Motor neuron (in vitro differentiated cells): ENCODE measurements around the gene GLRB. TPM values are rescaled to one million over a fixed set of nuclear protein-coding genes. Genes with fewer than 3 reads are reported as not detected.
"Not testable (repeated sequence)": the region's sequence is repeated elsewhere in the genome, so short reads cannot be mapped to it uniquely, and the experiment has no call there.

Experiments used
- ATAC-seq, 8 experiments: fragments of 200-7000 bp; cut with Tn5 transposase; replicated peaks in 6 of 8; 2 replicates each; pipeline ENCODE4 v1.8.0; 2021; ENCODE audit warnings: mild to moderate bottlenecking in 8 of 8, moderate library complexity in 8 of 8
- H3K27ac ChIP-seq, 2 donors: fragments of 250-450 bp; sonication (Bioruptor Pico); 2 replicates each; pipeline ENCODE4 v1.9.0; 2021; ENCODE audit warnings: antibody characterized with exemption in 2 of 2, mild to moderate bottlenecking in 2 of 2, moderate library complexity in 1 of 2
- H3K4me1 ChIP-seq, 2 donors: fragments of 250-450 bp; sonication (Bioruptor Pico); replicated peaks in 1 of 2; 2 replicates each; pipeline ENCODE4 v1.6.1; 2021; ENCODE audit warnings: antibody characterized with exemption in 2 of 2, mild to moderate bottlenecking in 2 of 2, moderate library complexity in 1 of 2
- H3K4me3 ChIP-seq, 5 donors: fragments of 250-450 bp; sonication (Bioruptor Pico); 2 replicates each; pipeline ENCODE4 v1.9.0; 2021; ENCODE audit warnings: antibody characterized with exemption in 5 of 5, mild to moderate bottlenecking in 5 of 5, moderate library complexity in 4 of 5
- WGBS, 10 experiments: fragments of 450-650 bp; shearing (Covaris generic); methylation state at CpG; one replicate each; pipeline ENCODE4 v1.0.0; 2022; 5-methylcytosine and 5-hydroxymethylcytosine counted together
- in situ Hi-C, 9 experiments: fragments of 400-800 bp; cut with MboI; loops; one replicate each; pipeline ENCODE4 v1.15.0; 2021; ENCODE audit warnings: low sequenced_read_pairs in 9 of 9, low pct_unique_long_range_greater_than_20kb in 2 of 9; ENCODE audit not compliant: unreplicated experiment in 9 of 9
- total RNA-seq, 8 experiments: library from RNA; unstranded; fragments of 300-600 nt; gene quantifications; 2 replicates each; pipeline versions ENCODE4 v1.2.3 to v1.2.4, GENCODE V29; 2022

Gene GLRB
- total RNA-seq = 10 to 100 TPM in 2 of 8 experiments, 1 to 10 TPM in 4, under 1 TPM in 2; 0.25 to 17.5 (median 6.5) TPM

DNA sequence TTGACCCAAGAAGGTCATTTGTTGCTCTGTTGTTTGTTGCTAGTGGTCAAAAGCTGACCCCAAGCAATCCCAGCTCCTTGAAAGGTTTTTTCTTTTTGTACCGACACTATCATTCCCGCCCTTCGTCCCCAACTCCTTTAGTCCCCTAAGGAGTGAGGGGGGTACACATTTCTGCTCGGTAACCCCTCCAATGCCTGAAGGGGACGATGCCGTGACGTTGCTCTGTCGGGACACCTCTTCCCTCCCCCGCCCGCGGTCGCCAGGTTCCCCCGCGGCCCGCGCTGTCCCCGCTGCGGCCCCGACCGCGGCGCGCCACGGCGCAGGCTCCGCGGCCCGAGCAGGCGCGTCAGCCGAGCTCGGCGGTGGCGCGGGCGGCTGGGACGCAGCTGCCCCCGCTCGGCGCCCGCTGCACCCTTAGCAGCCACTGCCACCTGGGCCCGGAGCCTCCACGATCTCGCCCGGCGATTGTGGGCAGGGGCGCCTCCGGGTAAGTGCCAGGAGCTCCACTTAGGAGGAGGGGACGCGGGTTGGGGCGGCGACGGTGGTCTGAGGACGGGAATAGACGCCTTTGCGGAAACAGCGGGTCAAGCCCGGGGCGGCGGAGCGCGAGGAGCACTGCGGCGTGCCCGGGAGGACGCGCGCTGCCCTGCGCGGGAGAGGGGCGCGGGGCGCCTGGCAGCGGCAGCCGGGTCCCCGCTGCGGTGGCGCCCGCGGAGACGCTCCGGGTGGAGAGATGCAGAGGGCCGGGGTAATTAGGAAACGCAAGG is at the start of gene GLRB:
GLRB (plus strand) TSS at position 340 of the 767 bp plus-strand sequence. CDS start 1,875 bp downstream, outside the sequence.
- H3K27ac ChIP-seq = peak within 1 kb of the TSS; percentile 18 to 23
- 0 to 30% (median 6%) methylated on average over 1 to 9 of the region's 84 CpGs; no CpG with 5 or more reads in 4 of the 10 experiments for WGBS, 10 experiments
- H3K4me1 ChIP-seq = peaks cover 0 to 8% of the 10 kb centered on the region in 2 donors
- in situ Hi-C loops = no loop called here
- H3K4me3 ChIP-seq = peak within 1 kb of the TSS; percentile 63 to 79 (median 70)
- peak; percentile 75 to 97 (median 94) for ATAC-seq

DNA sequence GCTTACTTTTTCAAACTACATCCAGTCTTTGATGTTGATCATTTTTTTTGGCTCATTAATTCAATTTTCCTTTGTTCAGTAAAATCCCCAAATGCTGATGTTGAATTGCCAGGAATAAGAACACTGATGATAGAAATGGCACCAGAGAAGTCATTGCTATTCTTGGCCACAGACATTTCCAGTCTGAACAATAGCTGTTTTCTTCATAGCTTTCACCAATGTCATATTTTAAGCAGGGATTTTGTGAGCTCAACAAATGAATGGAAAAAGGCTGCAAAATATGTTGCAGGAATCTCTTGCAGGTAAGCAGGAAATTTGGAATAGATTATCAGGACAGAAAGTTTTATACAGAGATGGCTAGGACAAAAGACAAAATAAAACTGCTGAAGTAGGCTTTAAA is 40.5 kb upstream of the GLRB start:
- Histone ChIP-seq H3K4me3 (no peak overlapping the region), H3K27ac (no peak overlapping the region), H3K4me1 (no peaks in the 10 kb centered on the region)
- in situ Hi-C loops = no loop called here
- no peak for ATAC-seq

DNA sequence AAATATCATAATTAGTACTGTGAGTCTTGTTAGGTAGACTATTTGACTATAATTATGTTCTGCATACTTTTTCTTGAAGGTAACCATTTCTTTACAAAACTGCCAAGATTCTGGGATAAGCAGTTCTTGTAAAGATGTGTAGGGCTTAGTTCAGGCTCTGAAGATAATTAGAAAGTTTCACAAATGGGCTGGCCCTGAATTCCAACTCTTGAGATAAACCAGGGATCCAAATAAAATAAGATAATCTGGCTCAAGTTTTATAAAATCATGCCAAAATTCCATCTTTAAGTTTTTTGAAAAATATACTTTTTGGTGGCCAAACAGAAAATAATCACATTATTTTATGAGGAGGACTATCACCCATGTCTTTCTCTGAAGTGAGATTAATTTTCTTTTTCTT is 35.5 kb upstream of the GLRB start:
- Histone ChIP-seq H3K27ac (no peak overlapping the region), H3K4me1 (no peaks in the 10 kb centered on the region), H3K4me3 (no peak overlapping the region)
- in situ Hi-C loops = loop anchor here in 1 of 9 experiments (10.0 kb wide), 2 partner anchors 66 to 566 kb away; partner anchors contain the start of gene PDGFC
- no peak for ATAC-seq

DNA sequence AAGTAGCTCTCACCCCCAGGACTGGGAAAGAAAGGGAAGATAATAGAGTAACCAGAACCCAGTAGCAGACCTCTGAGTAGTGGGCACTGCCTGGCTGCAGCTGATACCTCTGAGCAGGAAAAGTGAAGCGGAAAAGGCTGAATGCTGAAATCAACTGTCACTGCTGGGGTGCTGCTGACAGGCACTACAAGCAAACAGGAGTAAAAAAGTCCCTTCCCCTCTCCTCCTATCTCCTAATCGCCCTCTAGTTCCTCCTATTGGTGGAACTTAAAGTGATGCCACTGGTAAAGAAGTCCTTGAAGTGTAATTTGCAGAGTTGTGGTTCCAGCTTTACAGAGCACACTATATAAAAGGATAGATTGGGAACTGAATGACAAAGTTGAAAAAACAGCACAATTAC is 32.8 kb upstream of the GLRB start:
- ATAC-seq = peak in 7 of 8 experiments; percentile 21 to 60 (median 28)
- H3K4me3 ChIP-seq = no peak overlapping the region
- 30 to 80% (median 44%) methylated on average over 1 to 2 of the region's 2 CpGs; no CpG with 5 or more reads in 4 of the 10 experiments for WGBS, 10 experiments
- H3K4me1 ChIP-seq = no peaks in the 10 kb centered on the region
- H3K27ac ChIP-seq = no peak overlapping the region
- in situ Hi-C loops = loop anchor here in 1 of 9 experiments (10.0 kb wide), 2 partner anchors 68 to 568 kb away; partner anchors contain the start of gene PDGFC

DNA sequence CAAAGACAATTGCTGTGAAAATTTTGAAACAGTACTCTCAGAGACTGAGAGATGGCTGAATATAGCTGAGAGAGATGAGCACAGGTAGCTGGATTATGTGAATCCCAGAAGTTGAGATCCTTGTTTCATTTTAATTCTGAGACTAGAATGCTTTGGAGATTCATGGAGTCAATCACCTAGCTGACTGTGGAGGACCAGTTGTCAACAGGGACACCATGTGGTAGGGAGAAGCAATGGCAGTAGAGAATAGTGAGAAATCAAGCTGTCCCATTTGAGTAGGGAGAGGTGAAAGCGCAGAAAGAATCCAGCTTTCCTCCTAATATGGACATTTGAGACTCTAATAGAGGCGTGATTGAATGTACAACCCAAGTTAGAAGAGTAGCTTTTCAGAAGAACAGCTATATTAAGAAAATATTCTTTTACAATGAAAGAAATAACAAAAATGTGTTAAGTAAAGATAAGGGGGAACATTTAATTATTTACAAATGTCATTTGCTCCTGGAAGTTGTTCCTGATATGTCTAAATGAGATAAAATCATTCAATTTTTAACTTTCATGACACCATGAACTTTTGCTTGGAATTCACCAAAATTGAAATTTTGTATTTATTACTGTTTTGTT is 30.3 kb upstream of the GLRB start:
- no peak overlapping the region for H3K27ac ChIP-seq
- no peak overlapping the region for H3K4me3 ChIP-seq
- in situ Hi-C loops = loop anchor here in 1 of 9 experiments (10.0 kb wide), 2 partner anchors 71 to 571 kb away; partner anchors contain the start of gene PDGFC
- ATAC-seq = peak in 6 of 8 experiments; percentile 42 to 94 (median 84)
- 0 to 73% (median 55%) methylated on average over 1 to 2 of the region's 2 CpGs; no CpG with 5 or more reads in 4 of the 10 experiments for WGBS, 10 experiments
- H3K4me1 ChIP-seq = no peaks in the 10 kb centered on the region

DNA sequence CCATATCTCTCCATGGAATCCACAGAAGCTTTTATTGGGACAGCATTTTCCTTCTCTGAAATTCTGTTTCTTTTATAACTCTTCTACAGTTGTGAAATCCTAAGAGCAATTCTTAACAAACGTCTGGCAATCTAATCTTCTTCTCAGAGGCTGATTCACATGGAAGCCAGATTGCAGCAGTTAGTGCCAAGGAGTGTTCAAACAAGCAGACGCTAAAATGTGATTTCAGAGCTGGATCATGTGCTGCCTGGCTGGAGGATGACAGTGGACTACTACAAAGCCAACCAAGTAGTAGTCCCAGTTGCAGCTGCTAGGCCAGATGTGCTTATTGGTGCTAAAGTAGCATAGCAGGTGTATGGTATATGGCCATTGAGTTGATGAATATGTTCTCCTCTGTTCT is 27.7 kb upstream of the GLRB start:
- H3K27ac ChIP-seq = no peak overlapping the region
- in situ Hi-C loops = loop anchor here in 1 of 9 experiments (10.0 kb wide), 2 partner anchors 73 to 573 kb away; partner anchors contain the start of gene PDGFC
- no peak overlapping the region for H3K4me3 ChIP-seq
- H3K4me1 ChIP-seq = peaks cover 0 to 3% of the 10 kb centered on the region in 2 donors
- WGBS, 10 experiments = 0 to 86% (median 65%) methylated on average over 1 to 2 of the region's 2 CpGs; no CpG with 5 or more reads in 4 of the 10 experiments
- peak in 1 of 8 experiments; percentile 29 for ATAC-seq

DNA sequence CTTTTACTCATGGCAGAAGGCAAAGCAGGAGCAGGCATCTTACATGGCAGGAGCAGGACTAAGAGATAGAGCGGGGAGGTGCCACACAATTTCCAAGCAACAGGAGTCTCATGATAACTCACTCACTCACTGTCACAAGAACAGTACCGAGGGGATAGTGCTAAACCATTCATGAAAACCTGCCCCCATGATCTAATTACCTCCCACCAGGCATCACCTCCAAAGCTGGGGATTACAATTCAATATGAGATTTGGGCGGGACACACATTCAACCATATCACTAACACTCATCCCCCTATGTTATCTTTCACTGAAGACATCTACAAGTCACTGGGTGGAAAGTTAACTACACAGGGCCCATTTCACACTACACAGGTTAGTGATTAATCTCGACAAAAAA is 25.4 kb upstream of the GLRB start:
- WGBS, 10 experiments = 29 to 100% (median 81%) methylated on average over 1 to 2 of the region's 4 CpGs; no CpG with 5 or more reads in 4 of the 10 experiments
- H3K4me1 ChIP-seq = peaks cover 0 to 3% of the 10 kb centered on the region in 2 donors
- no peak overlapping the region for H3K27ac ChIP-seq
- H3K4me3 ChIP-seq = no peak overlapping the region
- in situ Hi-C loops = no loop called here
- ATAC-seq = no peak

DNA sequence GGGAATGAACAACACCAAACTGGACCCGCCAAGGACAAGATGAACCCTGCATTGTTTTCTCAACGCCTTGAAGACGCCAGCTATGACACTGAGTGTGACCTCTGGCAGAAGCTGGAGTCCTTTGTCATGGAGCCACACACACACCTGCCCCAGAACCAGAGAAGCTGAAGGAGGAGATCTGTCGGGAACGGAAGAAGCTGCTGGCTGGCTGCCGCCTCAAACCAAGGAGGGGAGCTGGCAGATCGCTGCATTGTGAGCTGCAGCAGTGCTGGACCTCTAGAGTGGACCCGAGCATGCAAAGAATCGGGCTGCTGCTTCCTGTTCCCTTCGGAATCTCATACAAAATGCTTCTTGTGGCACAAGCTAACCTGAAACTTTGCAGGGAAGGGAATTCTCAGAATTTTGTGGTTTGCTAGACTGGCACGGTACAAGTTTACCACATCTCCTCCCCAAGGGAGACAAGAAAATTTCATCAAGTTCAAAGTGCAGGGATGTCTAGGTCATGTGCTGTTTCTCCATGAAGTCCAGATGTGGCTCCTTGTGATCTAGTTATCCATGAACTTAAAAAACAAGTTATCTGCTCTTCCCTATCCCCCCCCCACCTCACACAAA is 23.4 kb upstream of the GLRB start:
- peak overlapping the region in 1 of 2 donors; percentile 13 for H3K27ac ChIP-seq
- in situ Hi-C loops = no loop called here
- WGBS, 10 experiments = 79 to 100% (median 94%) methylated on average over 1 to 9 of the region's 11 CpGs; no CpG with 5 or more reads in 4 of the 10 experiments
- H3K4me3 ChIP-seq = no peak overlapping the region
- peaks cover 0 to 3% of the 10 kb centered on the region in 2 donors for H3K4me1 ChIP-seq
- ATAC-seq = no peak

DNA sequence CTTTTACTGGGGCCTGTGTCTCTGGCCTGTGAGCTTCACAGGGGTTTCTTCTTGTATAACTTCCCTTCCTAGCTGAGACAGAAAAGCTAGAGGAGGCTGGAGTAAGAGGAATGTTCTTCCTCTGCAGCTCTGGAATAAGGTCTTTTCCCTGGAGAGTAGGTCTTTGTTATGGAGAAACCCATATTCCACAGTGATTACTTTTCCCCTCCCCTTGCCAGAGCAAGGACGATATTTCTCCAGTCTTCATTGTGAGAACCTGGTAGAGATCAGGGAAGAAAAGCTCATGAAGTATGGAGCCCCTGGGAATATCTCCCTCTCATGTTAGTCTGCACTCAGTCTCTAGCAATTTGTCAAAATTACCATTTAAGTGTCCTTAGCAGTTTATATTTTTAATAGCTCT is 18.7 kb upstream of the GLRB start:
- peak in 3 of 8 experiments; percentile 63 to 74 (median 70) for ATAC-seq
- Histone ChIP-seq H3K4me3 (no peak overlapping the region), H3K4me1 (no peaks in the 10 kb centered on the region), H3K27ac (no peak overlapping the region)
- in situ Hi-C loops = no loop called here
- 0 to 43% (median 13%) methylated on average over 1 of the region's 1 CpG; no CpG with 5 or more reads in 4 of the 10 experiments for WGBS, 10 experiments

DNA sequence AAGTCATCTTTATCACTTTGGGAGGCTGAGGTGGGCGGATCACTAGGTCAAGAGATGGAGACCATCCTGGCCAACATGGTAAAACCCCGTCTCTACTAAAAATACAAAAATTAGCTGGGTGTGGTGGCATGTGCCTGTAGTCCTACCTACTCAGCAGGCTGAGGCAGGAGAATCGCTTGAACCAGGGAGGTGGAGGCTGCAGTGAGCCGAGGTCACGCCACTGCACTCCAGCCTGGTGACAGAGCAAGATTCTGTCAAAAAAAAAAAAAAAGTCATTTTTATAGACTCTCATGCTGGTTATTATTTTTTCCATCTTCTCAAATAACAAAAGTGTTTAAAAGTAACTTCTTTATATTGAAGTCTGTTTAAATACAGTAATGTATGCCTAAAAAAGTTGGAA is 17.1 kb upstream of the GLRB start:
- WGBS, 10 experiments = 40 to 91% (median 83%) methylated on average over 1 to 5 of the region's 5 CpGs; no CpG with 5 or more reads in 2 of the 10 experiments
- H3K27ac ChIP-seq, in situ Hi-C loops, ATAC-seq, H3K4me3 ChIP-seq, H3K4me1 ChIP-seq: not testable (repeated sequence)

DNA sequence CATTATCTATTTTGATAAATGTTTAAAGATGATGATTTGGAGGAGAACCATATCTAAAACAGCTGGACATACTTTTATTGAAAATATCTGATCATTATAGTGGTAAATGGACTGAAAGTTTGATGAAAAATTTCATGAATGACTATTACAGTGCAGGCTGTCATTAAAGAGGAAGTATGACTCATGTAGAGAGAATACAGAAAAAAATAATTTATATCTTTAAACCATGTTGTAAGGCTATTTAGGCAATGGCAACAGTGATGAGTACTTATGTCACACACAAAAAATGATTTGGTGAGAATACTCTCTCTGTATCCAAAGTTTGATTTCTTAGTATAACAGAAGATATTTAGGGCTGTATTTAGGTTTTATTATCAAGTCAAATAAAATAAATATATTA is 3.9 kb upstream of the GLRB start:
- Histone ChIP-seq H3K4me3 (no peak overlapping the region), H3K27ac (no peak overlapping the region), H3K4me1 (peaks cover 0 to under 1% of the 10 kb centered on the region in 2 donors)
- in situ Hi-C loops = no loop called here
- ATAC-seq = peak in 1 of 8 experiments; percentile 46

DNA sequence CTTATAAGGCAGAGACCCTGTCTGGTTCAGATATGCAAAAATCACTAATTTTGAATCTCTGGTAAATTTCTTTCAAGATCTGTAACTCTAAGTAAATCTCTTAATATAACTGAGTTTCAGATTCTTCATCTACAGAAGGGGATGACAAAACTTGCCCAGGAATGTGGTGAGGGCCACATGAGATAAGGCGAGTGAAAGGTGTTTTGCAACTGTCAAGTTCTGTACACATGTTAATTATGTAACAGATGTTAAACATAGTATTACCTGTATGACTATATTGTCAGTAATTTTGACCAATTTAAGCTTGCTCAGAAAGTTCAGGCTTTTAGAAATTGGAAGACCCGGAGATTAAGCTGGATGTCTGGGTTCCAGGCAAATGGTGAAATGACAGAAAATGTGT is 549 bp upstream of the GLRB start:
- peak overlapping the region; percentile 63 to 79 (median 70) for H3K4me3 ChIP-seq
- WGBS, 10 experiments = 81 to 100% (median 93%) methylated on average over 1 to 2 of the region's 2 CpGs
- peaks cover 0 to 8% of the 10 kb centered on the region in 2 donors for H3K4me1 ChIP-seq
- H3K27ac ChIP-seq = no peak overlapping the region
- ATAC-seq = no peak
- in situ Hi-C loops = no loop called here

DNA sequence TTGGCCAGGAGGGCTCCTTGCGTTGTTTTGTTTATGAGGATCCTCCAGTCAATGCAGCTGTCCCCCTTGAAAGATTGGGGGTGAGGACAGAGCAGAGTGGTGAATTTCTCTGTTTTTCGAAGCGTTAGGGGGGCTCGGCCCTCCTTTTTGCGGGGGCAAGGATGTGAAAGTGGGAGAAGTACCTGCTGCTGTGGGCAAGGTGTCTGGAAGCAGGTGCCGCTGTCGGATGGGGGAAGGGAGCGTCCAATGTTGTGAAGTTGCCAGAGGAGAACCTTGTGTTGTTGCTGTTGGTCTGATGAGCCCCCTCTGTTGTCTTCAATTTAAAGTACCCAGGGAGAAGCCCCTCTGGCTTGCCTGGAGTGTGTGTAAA is 613 bp downstream of the GLRB start:
- H3K27ac ChIP-seq = no peak overlapping the region
- WGBS, 10 experiments = 0 to 1% (median 0%) methylated on average over 1 to 7 of the region's 8 CpGs; no CpG with 5 or more reads in 6 of the 10 experiments
- peak in 6 of 8 experiments; percentile 9 to 48 (median 38) for ATAC-seq
- H3K4me1 ChIP-seq = peaks cover 0 to 8% of the 10 kb centered on the region in 2 donors
- in situ Hi-C loops = no loop called here
- H3K4me3 ChIP-seq = peak overlapping the region; percentile 63 to 79 (median 70)
